ENCODE data around the gene R3HDM4. TPM values are rescaled to one million over a fixed set of nuclear protein-coding genes. Genes with fewer than 3 reads are reported as not detected.

Gene R3HDM4
- total and polyA plus RNA-seq, 4 donors: 14.1 to 72.4 (median 20.2) TPM

- Histone ChIP-seq H3K9ac (ENCODE audit: low read depth in 1 of 2, low read length in 2 of 2) (no peak overlapping the region), H3K4me1 (ENCODE audit: control insufficient read depth in 4 of 4, insufficient read depth in 4 of 4, low read length in 3 of 4) (peaks cover 7 to 14% (median 9%) of the 10 kb centered on the region in 4 donors), H3K4me3 (ENCODE audit: low read depth in 1 of 3, low read length in 3 of 3) (no peak overlapping the region), H3K27me3 (ENCODE audit: control insufficient read depth in 4 of 4, insufficient read depth in 4 of 4, low read length in 3 of 4) (no peaks in the 10 kb centered on the region), H3K9me3 (ENCODE audit: control insufficient read depth in 4 of 4, low read length in 3 of 4) (no peaks in the 10 kb centered on the region), H3K27ac (ENCODE audit: low read depth in 1 of 2, low read length in 2 of 2) (no peak overlapping the region), H3K36me3 (ENCODE audit: control insufficient read depth in 4 of 4, insufficient read depth in 3 of 4, low read depth in 1 of 4, low read length in 3 of 4) (peaks cover 0 to 10% (median 1%) of the 10 kb centered on the region in 4 donors)
- TF ChIP-seq FOXA2 (IDR thresholded peaks at IDR 0.05): no peak
- no peak for TF ChIP-seq MAX (IDR thresholded peaks at IDR 0.05)
- no peak for TF ChIP-seq RAD21 (IDR thresholded peaks at IDR 0.05)
- TF ChIP-seq HNF4A (conservative IDR thresholded peaks at IDR 0.05): no peak
- TF ChIP-seq HNF4G (IDR thresholded peaks at IDR 0.05): no peak
- no peak for TF ChIP-seq YY1 (IDR thresholded peaks at IDR 0.05)
- no peak for TF ChIP-seq TAF1 (conservative IDR thresholded peaks at IDR 0.05)
- TF ChIP-seq NR2F2 (IDR thresholded peaks at IDR 0.05): no peak
- TF ChIP-seq JUND (IDR thresholded peaks at IDR 0.05): no peak
- TF ChIP-seq CTCF (IDR thresholded peaks at IDR 0.05; ENCODE audit: low read depth, low read length, missing input control): no peak
- no peak for TF ChIP-seq ATF3 (IDR thresholded peaks at IDR 0.05)
- no peak for TF ChIP-seq GABPA (IDR thresholded peaks at IDR 0.05 in 1 of 2, conservative IDR thresholded peaks at IDR 0.05 in 1 of 2)
- TF ChIP-seq ZBTB33 (IDR thresholded peaks at IDR 0.05): no peak
- no peak for DNase-seq (ENCODE audit: low spot score)
- WGBS: 95% methylated on average over 8 of the region's 8 CpGs
These were observed 8.5 kb downstream of the R3HDM4 start for GRCh38 chr19:904545-904944.

- no peak overlapping the region for H3K27ac ChIP-seq (ENCODE audit: low read depth in 1 of 2, low read length in 2 of 2)
- H3K36me3 ChIP-seq (ENCODE audit: control insufficient read depth in 4 of 4, insufficient read depth in 3 of 4, low read depth in 1 of 4, low read length in 3 of 4): peaks cover 0 to 13% (median 4%) of the 10 kb centered on the region in 4 donors
- DNase-seq (ENCODE audit: low spot score): no peak
- TF ChIP-seq HNF4G (IDR thresholded peaks at IDR 0.05) (no peak), ZBTB33 (IDR thresholded peaks at IDR 0.05) (no peak), RXRA (IDR thresholded peaks at IDR 0.05) (no peak), NR2F2 (IDR thresholded peaks at IDR 0.05) (no peak), ATF3 (IDR thresholded peaks at IDR 0.05) (no peak), TAF1 (conservative IDR thresholded peaks at IDR 0.05) (no peak), RAD21 (IDR thresholded peaks at IDR 0.05) (no peak), HNF4A (conservative IDR thresholded peaks at IDR 0.05) (no peak), CTCF (IDR thresholded peaks at IDR 0.05; ENCODE audit: low read depth, low read length, missing input control) (no peak), MAX (IDR thresholded peaks at IDR 0.05) (no peak), SP1 (IDR thresholded peaks at IDR 0.05) (no peak), FOXA1 (IDR thresholded peaks at IDR 0.05) (no peak), YY1 (IDR thresholded peaks at IDR 0.05) (no peak), JUND (IDR thresholded peaks at IDR 0.05) (no peak), REST (IDR thresholded peaks at IDR 0.05) (no peak), EGR1 (IDR thresholded peaks at IDR 0.05; ENCODE audit: low read depth in 2 of 2) (no peak)
These were observed 9.7 kb downstream of the R3HDM4 start for GRCh38 chr19:903266-903797.

More at GRCh38 chr19:903266-903797, 9.7 kb downstream of the R3HDM4 start:
- Histone ChIP-seq H3K4me1 (ENCODE audit: control insufficient read depth in 4 of 4, insufficient read depth in 4 of 4, low read length in 3 of 4) (peaks cover 7 to 11% (median 9%) of the 10 kb centered on the region in 4 donors), H3K9me3 (ENCODE audit: control insufficient read depth in 4 of 4, low read length in 3 of 4) (no peaks in the 10 kb centered on the region), H3K9ac (ENCODE audit: low read depth in 1 of 2, low read length in 2 of 2) (no peak overlapping the region), H3K4me3 (ENCODE audit: low read depth in 1 of 3, low read length in 3 of 3) (no peak overlapping the region), H3K27me3 (ENCODE audit: control insufficient read depth in 4 of 4, insufficient read depth in 4 of 4, low read length in 3 of 4) (no peaks in the 10 kb centered on the region)
- WGBS: 85% methylated on average over 32 of the region's 32 CpGs

Measured in liver (tissue), 9 donors.